HEK293T (cell line): ENCODE results near the gene GLIPR1L2.
"Not testable (repeated sequence)": the region's sequence is repeated elsewhere in the genome, so short reads cannot be mapped to it uniquely, and the experiment has no call there.

Source experiments
- NFRKB ChIP-seq: fragments of 450-650 bp; IDR thresholded peaks from 2 replicates; pipeline ENCODE4 v1.6.1; 2016; ENCODE audit warnings: mild to moderate bottlenecking, moderate library complexity
- SP1 ChIP-seq: fragments of 450-650 bp; IDR thresholded peaks from 2 replicates; pipeline ENCODE4 v1.6.1; 2017

DNA sequence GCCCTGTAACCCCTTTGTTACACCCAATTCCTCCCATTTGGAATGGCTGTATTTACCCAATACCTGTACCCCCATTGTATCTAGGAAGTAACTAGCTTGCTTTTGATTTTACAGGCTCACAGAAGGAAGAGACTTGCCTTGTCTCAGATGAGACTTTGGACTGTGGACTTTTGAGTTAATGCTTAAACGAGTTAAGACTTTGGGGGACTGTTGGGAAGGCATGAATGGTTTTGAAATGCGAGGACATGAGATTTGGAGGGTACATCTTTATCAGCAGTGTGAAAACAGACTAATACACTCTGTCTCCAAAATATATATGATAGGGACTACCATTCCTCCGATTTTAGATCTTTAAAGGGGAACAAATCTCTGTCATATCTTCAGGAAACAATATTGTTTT is 51.6 kb downstream of the GLIPR1L2 start:
- TF ChIP-seq NFRKB, SP1: not testable (repeated sequence)
